Urinary bladder (tissue), 4 donors: ENCODE data around the gene CCHCR1. TPM values are rescaled to one million over a fixed set of nuclear protein-coding genes. Genes with fewer than 3 reads are reported as not detected.

Experiments used
- DNase-seq: peaks from one replicate; pipeline ENCODE4 v3.0.0-alpha.2; 2015; ENCODE audit errors: extremely low spot score
- H3K27ac ChIP-seq: one replicate; pipeline ENCODE4 v1.5.1; 2013; ENCODE audit warnings: low read depth, mild to moderate bottlenecking, moderate library complexity
- H3K36me3 ChIP-seq: one replicate; pipeline ENCODE4 v1.6.1; 2013; ENCODE audit warnings: mild to moderate bottlenecking, moderate library complexity; ENCODE audit not compliant: insufficient read depth
- H3K4me1 ChIP-seq: one replicate; pipeline ENCODE4 v1.6.1; 2013; ENCODE audit warnings: mild to moderate bottlenecking, moderate library complexity; ENCODE audit not compliant: insufficient read depth
- H3K4me3 ChIP-seq: one replicate; pipeline ENCODE4 v1.5.1; 2013; ENCODE audit warnings: low read depth, low read length
- WGBS: extraction: QIAGEN DNeasy Blood & Tissue Kit; methylation state at CpG from one replicate; pipeline ENCODE4 v1.1.7; 2013; 5-methylcytosine and 5-hydroxymethylcytosine counted together
- polyA plus RNA-seq: library from polyadenylated mRNA; stranded (reverse); fragments of 200-250 nt; gene quantifications from one replicate; pipeline ENCODE4 v1.2.3, GENCODE V29; 2013
- small RNA-seq: library from RNA; depleted of rRNA; stranded (forward); fragments of <200 nt; gene quantifications from one replicate; pipeline ENCODE3, GENCODE V24; 2014
- total RNA-seq: library from RNA; depleted of rRNA; stranded (reverse); fragments of >200 nt; gene quantifications from one replicate; pipeline ENCODE4 v1.2.3, GENCODE V29; 2014
- donor health status: healthy with polysubstance abuse.
- donor health status: healthy.

CCHCR1 gene
- total and polyA plus RNA-seq, 2 donors: 16.0 to 18.2 TPM

DNA sequence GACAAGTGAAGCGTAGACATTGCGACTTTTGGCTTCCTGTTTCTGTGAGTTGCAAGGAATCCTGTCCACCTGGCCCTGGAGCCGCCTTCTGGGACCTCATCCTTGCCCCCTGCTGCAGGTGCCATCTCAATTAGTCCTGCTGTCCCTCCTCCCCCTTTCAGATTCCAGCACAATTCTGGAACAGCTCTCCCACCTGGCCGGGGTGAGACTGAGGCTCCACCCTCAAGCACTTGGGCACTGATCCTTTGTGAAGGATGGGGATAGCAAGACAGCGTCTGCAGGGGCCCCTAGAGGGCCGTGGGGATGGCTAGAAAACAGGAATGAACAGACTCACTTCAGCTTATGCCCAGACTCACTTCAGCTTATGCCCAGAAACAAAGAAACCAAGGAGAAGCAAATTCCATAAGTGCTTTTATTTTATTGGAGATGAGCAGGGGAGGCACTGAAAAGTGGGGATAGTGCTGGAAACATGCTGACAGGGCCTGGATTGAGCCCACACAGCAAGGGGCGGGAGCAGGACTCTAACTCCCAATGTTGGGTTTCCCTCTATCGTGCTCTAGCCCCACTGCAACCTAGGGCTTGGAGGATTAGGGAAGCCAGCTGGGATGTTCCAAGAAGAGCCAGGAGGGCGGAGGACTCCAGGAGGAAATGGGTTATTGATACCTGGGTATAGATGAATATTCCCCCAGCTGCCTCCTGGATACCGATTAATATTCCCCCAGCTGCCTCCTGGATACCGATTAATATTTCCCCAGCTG is 46.6 kb downstream of the CCHCR1 start:
- no peaks in the 10 kb centered on the region for H3K4me1 ChIP-seq
- H3K27ac ChIP-seq: no peak overlapping the region
- DNase-seq: no peak
- H3K36me3 ChIP-seq: no peaks in the 10 kb centered on the region
- WGBS: 76% methylated on average over 11 of the region's 11 CpGs
- H3K4me3 ChIP-seq: no peak overlapping the region

DNA sequence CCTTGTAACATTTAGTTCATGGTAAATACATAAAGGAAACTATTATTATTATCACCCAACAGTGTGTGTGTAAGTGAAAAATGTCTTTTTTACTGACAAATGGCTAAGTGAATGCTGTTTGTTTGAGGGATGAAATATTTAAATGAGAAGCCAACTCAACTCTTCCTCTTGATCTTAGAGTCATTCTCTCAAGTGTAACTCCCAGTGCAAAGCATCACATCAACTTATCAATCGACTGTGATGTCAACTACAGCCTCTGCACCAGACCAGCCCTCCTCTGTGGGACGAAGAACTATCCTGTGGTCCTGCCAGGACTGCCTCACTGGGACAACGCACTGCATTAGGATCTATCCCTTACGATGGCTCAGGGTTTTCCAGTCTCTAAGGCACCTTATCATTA is 50.5 kb downstream of the CCHCR1 start:
- Histone ChIP-seq H3K4me1 (peaks cover 1% of the 10 kb centered on the region), H3K27ac (no peak overlapping the region), H3K4me3 (no peak overlapping the region), H3K36me3 (no peaks in the 10 kb centered on the region)
- DNase-seq: no peak
- 66% methylated on average over 4 of the region's 4 CpGs for WGBS

DNA sequence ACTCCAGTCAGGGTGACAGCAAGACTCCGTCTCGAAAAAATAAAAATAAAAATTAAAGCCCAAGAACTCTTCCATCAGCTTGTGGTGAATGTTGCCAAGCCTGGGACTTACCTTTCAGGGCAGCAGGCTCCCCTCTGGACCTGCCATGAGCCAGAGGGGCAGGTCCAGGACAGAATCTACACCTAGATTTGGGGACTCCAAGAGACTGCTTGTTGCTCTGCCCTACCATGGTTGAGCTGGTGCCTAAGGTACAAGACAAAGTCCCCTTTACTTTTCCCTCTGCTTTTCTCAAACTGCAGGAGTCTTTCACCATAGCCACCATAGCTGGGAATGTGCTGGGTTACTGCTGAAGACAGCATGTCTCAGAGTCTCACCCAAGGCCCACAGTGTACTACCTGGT is 54.5 kb downstream of the CCHCR1 start:
- Histone ChIP-seq H3K27ac (no peak overlapping the region), H3K4me1 (peaks cover 1% of the 10 kb centered on the region), H3K4me3 (no peak overlapping the region), H3K36me3 (no peaks in the 10 kb centered on the region)
- DNase-seq: no peak
- 94% methylated on average over 2 of the region's 2 CpGs for WGBS

DNA sequence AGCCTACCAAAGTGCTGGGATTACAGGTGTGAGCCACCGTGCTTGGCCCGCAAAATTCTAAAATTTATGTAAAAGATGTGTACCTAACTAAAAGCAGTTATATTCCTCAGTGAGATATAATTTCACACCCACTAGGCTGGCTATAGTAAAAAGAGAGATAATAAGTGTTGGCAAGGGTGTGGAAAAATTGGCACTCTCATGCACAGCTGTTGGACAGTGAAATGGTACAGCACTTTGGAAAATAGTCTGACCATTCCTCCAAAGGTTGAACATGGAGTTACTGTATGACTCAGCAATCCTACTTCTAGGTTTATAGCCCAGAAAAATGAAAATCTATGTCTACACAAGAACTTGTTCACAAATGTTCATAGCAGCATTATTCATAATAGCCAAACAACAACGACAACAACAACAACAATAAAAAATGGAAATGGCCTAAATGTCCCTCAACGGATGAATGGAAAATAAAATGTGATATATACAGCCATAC is 59.1 kb downstream of the CCHCR1 start:
- H3K27ac ChIP-seq: no peak overlapping the region
- DNase-seq: no peak
- peaks cover 1% of the 10 kb centered on the region for H3K4me1 ChIP-seq
- no peaks in the 10 kb centered on the region for H3K36me3 ChIP-seq
- H3K4me3 ChIP-seq: no peak overlapping the region
- WGBS: 91% methylated on average over 4 of the region's 4 CpGs

DNA sequence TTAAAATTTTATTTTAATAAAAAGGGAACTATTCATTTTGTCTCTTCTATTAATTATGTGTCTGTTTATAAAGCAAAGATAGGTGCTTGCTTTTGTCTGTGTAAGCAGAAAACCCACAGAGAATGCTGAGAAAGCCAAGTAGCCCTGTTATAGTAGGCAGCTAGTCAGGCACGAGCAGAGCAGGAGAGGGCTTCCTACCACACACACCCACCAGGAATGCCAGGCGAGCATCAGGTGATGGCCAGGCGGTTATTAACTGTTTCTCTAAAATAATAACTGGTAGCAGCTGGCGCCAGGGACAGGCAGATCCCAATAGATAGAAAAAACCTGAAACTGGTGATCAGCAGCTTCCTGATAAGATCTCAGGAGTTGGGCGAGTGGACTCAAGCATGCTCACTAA is 60.9 kb downstream of the CCHCR1 start:
- DNase-seq: no peak
- 67% methylated on average over 5 of the region's 5 CpGs for WGBS
- H3K4me1 ChIP-seq: no peaks in the 10 kb centered on the region
- no peak overlapping the region for H3K27ac ChIP-seq
- H3K4me3 ChIP-seq: no peak overlapping the region
- H3K36me3 ChIP-seq: no peaks in the 10 kb centered on the region

DNA sequence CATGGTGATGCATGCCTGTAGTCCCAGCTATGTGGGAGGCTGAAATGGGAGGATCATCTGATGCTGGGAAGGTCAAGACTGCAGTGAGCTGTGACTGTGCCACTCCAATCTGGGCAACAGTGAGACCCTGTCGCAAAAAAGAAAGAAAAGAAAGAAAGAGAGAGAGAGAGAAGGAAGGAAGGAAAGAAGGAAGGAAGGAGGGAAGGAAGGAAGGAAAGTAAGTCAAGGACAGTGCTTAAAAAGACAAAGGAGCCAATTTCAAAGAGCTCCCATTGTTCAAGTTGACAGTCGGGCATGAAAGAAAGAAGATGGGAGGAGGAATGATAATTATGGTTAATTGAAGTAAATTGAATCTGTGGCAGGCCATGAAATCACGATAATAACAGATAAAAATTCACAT is 61.4 kb downstream of the CCHCR1 start:
- no peak for DNase-seq
- no peaks in the 10 kb centered on the region for H3K4me1 ChIP-seq
- no peaks in the 10 kb centered on the region for H3K36me3 ChIP-seq
- no peak overlapping the region for H3K4me3 ChIP-seq
- no peak overlapping the region for H3K27ac ChIP-seq
- WGBS: 80% methylated on average over 3 of the region's 3 CpGs

DNA sequence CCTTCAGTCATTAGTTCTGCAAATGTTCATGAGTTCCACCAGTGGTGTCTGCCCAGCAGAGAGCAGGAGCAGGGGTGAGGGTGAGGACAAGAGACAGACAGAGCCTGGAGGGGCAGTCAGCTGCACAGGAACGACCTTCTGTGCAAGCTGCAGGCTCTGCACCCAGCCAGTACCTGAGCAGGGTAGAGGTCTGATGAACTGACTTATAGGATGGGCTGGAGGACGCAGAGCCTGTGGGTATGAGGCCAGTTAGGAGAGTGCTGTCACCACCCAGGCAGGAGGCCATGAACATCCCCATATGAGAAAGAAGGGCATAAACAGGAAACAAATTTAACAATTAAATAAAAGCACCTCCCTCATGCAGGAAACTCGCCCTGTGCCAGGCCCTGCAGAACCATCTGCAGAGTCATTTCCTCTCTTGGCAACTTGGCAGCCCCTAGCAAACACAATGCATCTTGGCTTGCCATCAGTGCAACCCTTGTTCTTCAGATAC is 63.2 kb downstream of the CCHCR1 start:
- no peaks in the 10 kb centered on the region for H3K4me1 ChIP-seq
- H3K27ac ChIP-seq: no peak overlapping the region
- H3K36me3 ChIP-seq: no peaks in the 10 kb centered on the region
- DNase-seq: no peak
- H3K4me3 ChIP-seq: no peak overlapping the region
- 59% methylated on average over 3 of the region's 3 CpGs for WGBS

DNA sequence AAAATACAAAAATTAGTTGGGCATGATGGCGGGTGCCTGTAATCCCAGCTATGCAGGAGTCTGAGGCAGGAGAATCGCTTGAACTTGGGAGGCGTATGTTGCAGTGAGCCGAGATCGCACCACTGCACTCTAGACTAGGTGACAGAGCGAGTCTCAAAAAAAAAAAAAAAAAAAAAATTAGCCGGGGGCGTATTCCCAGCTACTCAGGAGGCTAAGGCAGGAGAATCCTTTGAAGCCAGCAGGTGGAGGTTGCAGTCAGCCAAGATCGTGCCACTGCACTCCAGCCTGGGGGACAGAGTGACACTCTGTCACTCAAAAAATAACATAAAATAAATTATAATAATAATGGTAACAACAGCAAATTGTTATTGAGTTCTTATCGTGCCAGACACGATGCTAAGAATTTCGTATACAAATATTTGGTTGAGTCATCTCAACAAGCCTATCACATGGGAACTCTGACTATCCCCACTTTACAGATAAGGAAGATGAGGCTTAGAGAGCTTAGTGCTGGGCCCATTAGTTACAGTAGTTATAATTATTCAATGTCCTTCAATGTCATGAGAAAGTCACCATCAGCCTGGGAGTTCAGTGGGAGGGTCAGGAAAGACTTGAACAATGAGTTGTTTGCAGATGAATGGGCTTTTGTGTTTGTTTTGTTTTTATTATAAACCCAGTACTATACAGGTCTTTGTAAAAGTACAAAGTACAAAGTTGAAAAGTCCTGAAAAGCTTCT is 64.7 kb downstream of the CCHCR1 start:
- 82% methylated on average over 12 of the region's 12 CpGs for WGBS
- H3K4me1 ChIP-seq: no peaks in the 10 kb centered on the region
- DNase-seq: no peak
- H3K4me3 ChIP-seq: no peak overlapping the region
- H3K27ac ChIP-seq: no peak overlapping the region
- H3K36me3 ChIP-seq: no peaks in the 10 kb centered on the region

Small RNA genes within 50 kb of the gene (small RNA-seq; reads per million reads assigned to genes)
- not detected for gene POLR2LP1

Other genes starting within 250 kb of the CCHCR1 start
- gene GTF2H4, start 249.6 kb downstream of the CCHCR1 start, total RNA-seq: 26.2 TPM
- 25.7 TPM for gene GTF2H4, start 249.6 kb downstream of the CCHCR1 start, polyA plus RNA-seq
- 14.4 TPM for gene VARS2, start 243.6 kb downstream of the CCHCR1 start, total RNA-seq
- gene VARS2, start 243.6 kb downstream of the CCHCR1 start, polyA plus RNA-seq: 10.3 TPM
- not detected for gene SFTA2, start 225.6 kb downstream of the CCHCR1 start, total RNA-seq
- gene SFTA2, start 225.6 kb downstream of the CCHCR1 start, polyA plus RNA-seq: not detected
- not detected for gene MUCL3, start 216.8 kb downstream of the CCHCR1 start, total RNA-seq
- not detected for gene MUCL3, start 216.8 kb downstream of the CCHCR1 start, polyA plus RNA-seq
- not detected for gene MUC21, start 174.1 kb downstream of the CCHCR1 start, total RNA-seq
- gene MUC21, start 174.1 kb downstream of the CCHCR1 start, polyA plus RNA-seq: not detected
- not detected for gene MUC22, start 147.3 kb downstream of the CCHCR1 start, total RNA-seq
- not detected for gene MUC22, start 147.3 kb downstream of the CCHCR1 start, polyA plus RNA-seq
- not detected for gene C6orf15, start 45.2 kb downstream of the CCHCR1 start, total RNA-seq
- not detected for gene C6orf15, start 45.2 kb downstream of the CCHCR1 start, polyA plus RNA-seq
- gene PSORS1C1, start 43.0 kb downstream of the CCHCR1 start, total RNA-seq: 0.48 TPM
- 6.8 TPM for gene PSORS1C1, start 43.0 kb downstream of the CCHCR1 start, polyA plus RNA-seq
- gene CDSN, start 37.4 kb downstream of the CCHCR1 start, total RNA-seq: not detected
- not detected for gene CDSN, start 37.4 kb downstream of the CCHCR1 start, polyA plus RNA-seq
- not detected for gene PSORS1C2, start 18.7 kb downstream of the CCHCR1 start, total RNA-seq
- gene PSORS1C2, start 18.7 kb downstream of the CCHCR1 start, polyA plus RNA-seq: not detected
- 12.7 TPM for gene TCF19, start 787 bp upstream of the CCHCR1 start, total RNA-seq
- gene TCF19, start 787 bp upstream of the CCHCR1 start, polyA plus RNA-seq: 7.9 TPM
- 3.0 TPM for gene POU5F1, start 12.9 kb upstream of the CCHCR1 start, total RNA-seq
- gene POU5F1, start 12.9 kb upstream of the CCHCR1 start, polyA plus RNA-seq: 4.4 TPM
- 108 TPM for gene HLA-C, start 114.3 kb upstream of the CCHCR1 start, total RNA-seq
- 351 TPM for gene HLA-C, start 114.3 kb upstream of the CCHCR1 start, polyA plus RNA-seq
- gene HLA-B, start 199.4 kb upstream of the CCHCR1 start, total RNA-seq: 234 TPM
- gene HLA-B, start 199.4 kb upstream of the CCHCR1 start, polyA plus RNA-seq: 1,074 TPM
- 6.7 TPM for gene MICA, start 245.8 kb upstream of the CCHCR1 start, total RNA-seq
- 23.8 TPM for gene MICA, start 245.8 kb upstream of the CCHCR1 start, polyA plus RNA-seq